ENCODE data around the gene ARMH3. TPM values are rescaled to one million over a fixed set of nuclear protein-coding genes. Genes with fewer than 3 reads are reported as not detected.

Gene ARMH3
- total RNA-seq, 2 experiments from 2014 or later = 7.9 to 24.3 TPM

- Histone ChIP-seq H2AFZ (ENCODE audit: low read length) (no peak overlapping the region), H3K79me2 (ENCODE audit: insufficient read depth, low read depth, low read length) (no peaks in the 10 kb centered on the region), H3K9me3 (ENCODE audit: low read length) (no peaks in the 10 kb centered on the region), H4K20me1 (ENCODE audit: insufficient read depth, low read length) (no peaks in the 10 kb centered on the region), H3K9me2 (ENCODE audit: insufficient read depth, low read length) (no peaks in the 10 kb centered on the region), H3K27ac (ENCODE audit: low read depth, low read length, poor library complexity, severe bottlenecking) (no peak overlapping the region), H3K4me3 (ENCODE audit: low read depth, low read length, poor library complexity, severe bottlenecking) (no peak overlapping the region), H3K4me2 (ENCODE audit: low read length) (no peak overlapping the region), H3K4me1 (ENCODE audit: insufficient read depth, low read length, poor library complexity, severe bottlenecking) (peaks cover 16% of the 10 kb centered on the region), H3K36me3 (ENCODE audit: insufficient read depth, low read length) (no peaks in the 10 kb centered on the region)
- TF ChIP-seq CTCF (conservative IDR thresholded peaks at IDR 0.05; ENCODE audit: low read length) (no peak), EZH2phosphoT487 (IDR thresholded peaks at IDR 0.05; ENCODE audit: borderline replicate concordance, low read depth, low read length) (no peak)
- ChIA-PET CTCF (ENCODE audit: unreplicated experiment) (no interaction called here), POLR2A (interaction anchor here (0.7 to 1.2 kb wide), 6 partner anchors 13 to 182 kb away, joined by 3 to 4 read pairs (median 3); partner anchors contain the start of gene ARMH3)
- no peak for DNase-seq (ENCODE audit: low spot score)
- intact Hi-C loops (cut with micrococcal nuclease; ENCODE audit: unreplicated experiment) = no loop called here
- BruUV-seq (replicated peaks) = no TSS peak
Observed at GRCh38 chr10:101902032-101902819, 153.7 kb downstream of the ARMH3 start.

- no peak overlapping the region for H3K4me3 ChIP-seq (ENCODE audit: low read depth, low read length, poor library complexity, severe bottlenecking)
- no peak for TF ChIP-seq EZH2phosphoT487 (IDR thresholded peaks at IDR 0.05; ENCODE audit: borderline replicate concordance, low read depth, low read length)
- TF ChIP-seq CTCF (conservative IDR thresholded peaks at IDR 0.05; ENCODE audit: low read length) = no peak
- no peaks in the 10 kb centered on the region for H3K9me2 ChIP-seq (ENCODE audit: insufficient read depth, low read length)
- H3K9me3 ChIP-seq (ENCODE audit: low read length) = no peaks in the 10 kb centered on the region
- ChIA-PET POLR2A (interaction anchor here (0.7 to 0.8 kb wide), 2 partner anchors 69 to 116 kb away, joined by 3 to 4 read pairs; no protein-coding TSS in a partner anchor), CTCF (ENCODE audit: unreplicated experiment) (no interaction called here)
- no peak overlapping the region for H2AFZ ChIP-seq (ENCODE audit: low read length)
- no peak overlapping the region for H3K4me2 ChIP-seq (ENCODE audit: low read length)
- no peaks in the 10 kb centered on the region for H3K36me3 ChIP-seq (ENCODE audit: insufficient read depth, low read length)
- no peak overlapping the region for H3K27ac ChIP-seq (ENCODE audit: low read depth, low read length, poor library complexity, severe bottlenecking)
- intact Hi-C loops (cut with micrococcal nuclease; ENCODE audit: unreplicated experiment) = no loop called here
- no TSS peak for BruUV-seq (replicated peaks)
- peaks cover 11% of the 10 kb centered on the region for H3K4me1 ChIP-seq (ENCODE audit: insufficient read depth, low read length, poor library complexity, severe bottlenecking)
- no peaks in the 10 kb centered on the region for H4K20me1 ChIP-seq (ENCODE audit: insufficient read depth, low read length)
- H3K79me2 ChIP-seq (ENCODE audit: insufficient read depth, low read depth, low read length) = no peaks in the 10 kb centered on the region
- peak; percentile 60 for DNase-seq (ENCODE audit: low spot score)
Observed at GRCh38 chr10:101901340-101901739, 154.6 kb downstream of the ARMH3 start.

- Histone ChIP-seq H3K4me3 (ENCODE audit: low read depth, low read length, poor library complexity, severe bottlenecking) (no peak overlapping the region), H3K36me3 (ENCODE audit: insufficient read depth, low read length) (no peaks in the 10 kb centered on the region), H3K9me2 (ENCODE audit: insufficient read depth, low read length) (no peaks in the 10 kb centered on the region), H3K4me2 (ENCODE audit: low read length) (no peak overlapping the region), H3K79me2 (ENCODE audit: insufficient read depth, low read depth, low read length) (no peaks in the 10 kb centered on the region), H3K27ac (ENCODE audit: low read depth, low read length, poor library complexity, severe bottlenecking) (no peak overlapping the region), H3K9me3 (ENCODE audit: low read length) (no peaks in the 10 kb centered on the region), H2AFZ (ENCODE audit: low read length) (no peak overlapping the region), H4K20me1 (ENCODE audit: insufficient read depth, low read length) (no peaks in the 10 kb centered on the region), H3K4me1 (ENCODE audit: insufficient read depth, low read length, poor library complexity, severe bottlenecking) (no peaks in the 10 kb centered on the region)
- intact Hi-C loops (cut with micrococcal nuclease; ENCODE audit: unreplicated experiment) = no loop called here
- CTCF ChIA-PET (ENCODE audit: unreplicated experiment) = no interaction called here
- POLR2A ChIA-PET = interaction anchor here (0.7 to 0.8 kb wide), 3 partner anchors 9 to 104 kb away, joined by 3 to 6 read pairs (median 4); no protein-coding TSS in a partner anchor
- no peak for TF ChIP-seq CTCF (conservative IDR thresholded peaks at IDR 0.05; ENCODE audit: low read length)
- no peak for TF ChIP-seq EZH2phosphoT487 (IDR thresholded peaks at IDR 0.05; ENCODE audit: borderline replicate concordance, low read depth, low read length)
- DNase-seq (ENCODE audit: low spot score) = no peak
- BruUV-seq (replicated peaks) = no TSS peak
Observed at GRCh38 chr10:101897633-101898032, 158.3 kb downstream of the ARMH3 start.
